ENCODE data around the gene C5orf58.

DNA sequence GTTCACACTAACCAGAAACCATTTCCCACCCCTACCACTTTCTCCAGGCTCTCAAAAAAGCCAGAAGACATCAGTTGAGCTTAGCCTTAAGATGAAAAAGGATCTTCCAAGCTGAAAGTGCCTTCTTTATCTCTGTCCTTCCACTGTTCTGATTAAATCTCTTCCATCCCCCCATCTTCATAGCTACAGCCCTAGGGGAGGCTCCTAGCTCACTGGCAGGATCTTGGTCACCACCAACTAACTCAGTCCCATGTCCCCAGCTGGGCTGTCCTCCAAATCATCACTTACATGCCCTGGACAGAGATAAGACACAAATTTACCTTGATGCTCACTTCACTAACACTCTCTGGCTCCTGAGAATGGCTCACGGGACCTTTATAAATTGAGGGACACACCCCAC, 50.5 kb downstream of the C5orf58 start:
- TF ChIP-seq ZNF311 (tag by site-specific recombination; IDR thresholded peaks at IDR 0.05; ENCODE audit: borderline replicate concordance) (no peak), REPIN1 (tag by site-specific recombination; IDR thresholded peaks at IDR 0.05; ENCODE audit: low read depth) (no peak), ZNF350 (tag by site-specific recombination; IDR thresholded peaks at IDR 0.05) (no peak), KLF9 (tag by site-specific recombination; IDR thresholded peaks at IDR 0.05; ENCODE audit: low read depth) (no peak), ZBTB7A (tag by site-specific recombination; IDR thresholded peaks at IDR 0.05; ENCODE audit: low read depth) (no peak)
- TF ChIP-seq, protein P1, sequence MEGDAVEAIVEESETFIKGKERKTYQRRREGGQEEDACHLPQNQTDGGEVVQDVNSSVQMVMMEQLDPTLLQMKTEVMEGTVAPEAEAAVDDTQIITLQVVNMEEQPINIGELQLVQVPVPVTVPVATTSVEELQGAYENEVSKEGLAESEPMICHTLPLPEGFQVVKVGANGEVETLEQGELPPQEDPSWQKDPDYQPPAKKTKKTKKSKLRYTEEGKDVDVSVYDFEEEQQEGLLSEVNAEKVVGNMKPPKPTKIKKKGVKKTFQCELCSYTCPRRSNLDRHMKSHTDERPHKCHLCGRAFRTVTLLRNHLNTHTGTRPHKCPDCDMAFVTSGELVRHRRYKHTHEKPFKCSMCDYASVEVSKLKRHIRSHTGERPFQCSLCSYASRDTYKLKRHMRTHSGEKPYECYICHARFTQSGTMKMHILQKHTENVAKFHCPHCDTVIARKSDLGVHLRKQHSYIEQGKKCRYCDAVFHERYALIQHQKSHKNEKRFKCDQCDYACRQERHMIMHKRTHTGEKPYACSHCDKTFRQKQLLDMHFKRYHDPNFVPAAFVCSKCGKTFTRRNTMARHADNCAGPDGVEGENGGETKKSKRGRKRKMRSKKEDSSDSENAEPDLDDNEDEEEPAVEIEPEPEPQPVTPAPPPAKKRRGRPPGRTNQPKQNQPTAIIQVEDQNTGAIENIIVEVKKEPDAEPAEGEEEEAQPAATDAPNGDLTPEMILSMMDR (tag by site-specific recombination; IDR thresholded peaks at IDR 0.05): no peak
